K562 (cell line): Measurements from ENCODE around the gene AHI1. TPM values are rescaled to one million over a fixed set of nuclear protein-coding genes. Genes with fewer than 3 reads are reported as not detected.
A peak's percentile ranks its signal among the peaks of the same experiment; 100 is the strongest.

ENCODE experiments used
- CTBP1 ChIP-seq: fragments of 450-650 bp; IDR thresholded peaks from 2 replicates; pipeline ENCODE4 v1.6.1; 2016; ENCODE audit warnings: borderline replicate concordance
- HLTF ChIP-seq: fragments of 450-650 bp; IDR thresholded peaks from 2 replicates; pipeline ENCODE4 v1.6.1; 2016
- LCOR ChIP-seq: sonication (generic); formaldehyde crosslinking; IDR thresholded peaks from 2 replicates; pipeline ENCODE4 v1.8.0; 2022; ENCODE audit warnings: mild to moderate bottlenecking, missing genetic modification reagents
- MAZ ChIP-seq, 2 experiments: fragments of 450-650 bp in 1 of 2; sonication (generic) in 1 of 2; formaldehyde crosslinking; IDR thresholded peaks in 1 of 2; conservative IDR thresholded peaks in 1 of 2; 2 replicates each; pipeline versions ENCODE4 v1.4.0 to v1.5.0; 2020; ENCODE audit warnings: mild to moderate bottlenecking in 1 of 2, missing genetic modification reagents in 1 of 2
- NCOA1 ChIP-seq: fragments of 450-650 bp; IDR thresholded peaks from 2 replicates; pipeline ENCODE4 v1.6.1; 2016; ENCODE audit warnings: low read depth
- SUPT5H ChIP-seq: fragments of 450-650 bp; IDR thresholded peaks from 2 replicates; pipeline ENCODE4 v1.6.1; 2016
- ZKSCAN1 ChIP-seq: fragments of 150-350 bp; IDR thresholded peaks from 2 replicates; pipeline ENCODE4 v1.6.1; 2016; ENCODE audit warnings: low read depth, low read length
- polyA plus RNA-seq, 8 experiments: library from polyadenylated mRNA; depleted of rRNA in 4 of 8; stranded (reverse) in 5 of 8; unstranded in 3 of 8; fragments of >200 nt; fragmentation: Nextera tagmentation in 2 of 8; fragmentation: Illumina TruSeq in 1 of 8; extraction: Ambion mirVana in 2 of 8; extraction: Trizol in 1 of 8; gene quantifications; 2 replicates each; pipeline versions ENCODE4 v1.2.1 to v1.2.3, GENCODE V29; 2011 to 2014; ENCODE audit warnings: inconsistent platforms in 1 of 8, missing spikeins in 1 of 8
- total RNA-seq, 7 experiments: library from RNA; depleted of rRNA in 6 of 7; stranded (reverse); fragments of >200 nt in 6 of 7; fragmentation: Illumina TruSeq in 2 of 7; extraction: Trizol in 2 of 7; gene quantifications; 2 replicates each; pipeline versions ENCODE4 v1.2.1 to v1.2.3, GENCODE V29; 2011 to 2021; ENCODE audit warnings: low replicate concordance in 1 of 7
- TF ChIP-seq, protein P1 (sequence below): fragments of 450-650 bp; IDR thresholded peaks from 2 replicates; pipeline ENCODE4 v1.6.1; 2018; ENCODE audit not compliant: partially characterized antibody

The AHI1 gene
- total and polyA plus RNA-seq, 9 of the 15 experiments (the other 6 are each of a cell fraction or from before 2014, with no cell fraction given) = 24.7 to 54.9 (median 32.2) TPM

DNA sequence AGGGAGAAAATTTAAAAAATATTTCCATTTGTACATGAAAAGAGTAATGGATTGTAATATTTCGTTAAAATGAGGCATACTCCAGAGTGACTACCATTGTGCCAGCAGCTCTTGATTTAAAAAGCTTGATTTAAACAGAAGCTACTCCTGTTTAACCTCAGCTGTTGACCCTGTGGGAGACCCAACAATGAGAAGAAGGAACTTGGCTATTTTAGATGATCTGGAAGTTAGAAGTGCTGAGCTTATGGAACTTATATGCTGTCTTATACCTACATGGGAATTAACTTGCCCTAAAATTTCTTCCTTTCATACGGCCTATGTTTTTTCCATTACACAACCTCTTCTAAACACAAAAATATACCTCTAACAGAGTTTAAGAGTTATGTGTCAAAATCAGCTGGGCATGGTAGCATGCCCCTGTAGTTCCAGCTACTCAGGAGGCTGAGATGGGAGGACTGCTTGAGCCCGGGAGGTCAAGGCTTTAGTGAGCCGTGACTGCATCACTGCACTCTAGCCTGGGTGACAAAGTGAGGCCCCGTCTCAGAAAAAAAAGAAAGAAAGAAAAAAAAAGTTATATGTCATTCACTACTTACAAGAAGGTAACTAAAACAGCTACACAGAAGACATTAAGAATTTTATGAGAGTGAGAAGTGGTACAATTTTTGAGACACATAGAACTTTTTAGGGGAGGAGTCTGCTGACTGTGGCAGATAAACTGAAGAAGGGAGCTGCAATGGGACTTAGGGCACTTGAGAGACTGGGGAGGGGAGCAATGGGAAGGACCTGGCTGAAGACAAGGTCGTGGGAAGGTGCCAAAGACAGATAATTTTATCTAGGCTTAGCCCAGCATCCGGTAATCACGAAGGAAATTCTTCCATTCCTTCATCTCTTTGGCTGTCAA is 176.6 kb downstream of the AHI1 start (continued):
- TF ChIP-seq ZKSCAN1 (no peak), SUPT5H (peak; percentile 48), CTBP1 (peak; percentile 57; the same call in 1 of the 2 replicates), NCOA1 (peak; percentile 54; the same call in 1 of the 2 replicates), HLTF (0 out of 2 replicates have a peak, but pooled peaks have one; percentile 60), LCOR (CRISPR knock-in tag) (0 out of 2 replicates have a peak, but pooled peaks have one; percentile 19), MAZ (CRISPR knock-in tag; conservative IDR thresholded peaks at IDR 0.05 in 1 of 2, IDR thresholded peaks at IDR 0.05 in 1 of 2) (peak; percentile 44 to 72; a peak in 2 of 4 replicates)
- TF ChIP-seq, protein P1, sequence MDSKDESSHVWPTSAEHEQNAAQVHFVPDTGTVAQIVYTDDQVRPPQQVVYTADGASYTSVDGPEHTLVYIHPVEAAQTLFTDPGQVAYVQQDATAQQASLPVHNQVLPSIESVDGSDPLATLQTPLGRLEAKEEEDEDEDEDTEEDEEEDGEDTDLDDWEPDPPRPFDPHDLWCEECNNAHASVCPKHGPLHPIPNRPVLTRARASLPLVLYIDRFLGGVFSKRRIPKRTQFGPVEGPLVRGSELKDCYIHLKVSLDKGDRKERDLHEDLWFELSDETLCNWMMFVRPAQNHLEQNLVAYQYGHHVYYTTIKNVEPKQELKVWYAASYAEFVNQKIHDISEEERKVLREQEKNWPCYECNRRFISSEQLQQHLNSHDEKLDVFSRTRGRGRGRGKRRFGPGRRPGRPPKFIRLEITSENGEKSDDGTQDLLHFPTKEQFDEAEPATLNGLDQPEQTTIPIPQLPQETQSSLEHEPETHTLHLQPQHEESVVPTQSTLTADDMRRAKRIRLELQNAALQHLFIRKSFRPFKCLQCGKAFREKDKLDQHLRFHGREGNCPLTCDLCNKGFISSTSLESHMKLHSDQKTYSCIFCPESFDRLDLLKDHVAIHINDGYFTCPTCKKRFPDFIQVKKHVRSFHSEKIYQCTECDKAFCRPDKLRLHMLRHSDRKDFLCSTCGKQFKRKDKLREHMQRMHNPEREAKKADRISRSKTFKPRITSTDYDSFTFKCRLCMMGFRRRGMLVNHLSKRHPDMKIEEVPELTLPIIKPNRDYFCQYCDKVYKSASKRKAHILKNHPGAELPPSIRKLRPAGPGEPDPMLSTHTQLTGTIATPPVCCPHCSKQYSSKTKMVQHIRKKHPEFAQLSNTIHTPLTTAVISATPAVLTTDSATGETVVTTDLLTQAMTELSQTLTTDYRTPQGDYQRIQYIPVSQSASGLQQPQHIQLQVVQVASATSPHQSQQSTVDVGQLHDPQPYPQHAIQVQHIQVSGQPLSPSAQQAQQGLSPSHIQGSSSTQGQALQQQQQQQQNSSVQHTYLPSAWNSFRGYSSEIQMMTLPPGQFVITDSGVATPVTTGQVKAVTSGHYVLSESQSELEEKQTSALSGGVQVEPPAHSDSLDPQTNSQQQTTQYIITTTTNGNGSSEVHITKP = peak; percentile 76
- TF ChIP-seq, all 486 proteins: peak for 134
